Thyroid gland (tissue), 4 donors: Measurements from ENCODE around the gene DMD. TPM values are rescaled to one million over a fixed set of nuclear protein-coding genes. Genes with fewer than 3 reads are reported as not detected.

Source experiments
- DNase-seq, 2 donors: peaks; one replicate each; pipeline ENCODE4 v3.0.0-alpha.2; 2019
- H3K27ac ChIP-seq, 3 donors: fragments of 200-600 bp; sonication (generic); 1 replicate in 2 of 3; 2 replicates in 1 of 3; pipeline ENCODE4 v1.5.1; 2016 to 2019; ENCODE audit warnings: mild to moderate bottlenecking in 1 of 3, moderate library complexity in 1 of 3
- H3K27me3 ChIP-seq: fragments of 200-600 bp; sonication (generic); one replicate; pipeline ENCODE4 v1.5.1; 2019
- H3K36me3 ChIP-seq, 2 donors: fragments of 200-600 bp; sonication (generic); one replicate each; pipeline ENCODE4 v1.5.1; 2016 to 2019
- H3K4me1 ChIP-seq, 2 donors: fragments of 200-600 bp; sonication (generic); one replicate each; pipeline ENCODE4 v1.5.1; 2017 to 2019
- H3K4me3 ChIP-seq, 3 donors: fragments of 200-600 bp; sonication (generic); replicated peaks in 1 of 3; 1 replicate in 2 of 3; 2 replicates in 1 of 3; pipeline ENCODE4 v1.5.1; 2016; ENCODE audit warnings: mild to moderate bottlenecking in 1 of 3
- H3K9me3 ChIP-seq: fragments of 200-600 bp; sonication (generic); one replicate; pipeline ENCODE4 v1.5.1; 2017
- POLR2A ChIP-seq, 2 donors: fragments of 450-650 bp; IDR thresholded peaks; one replicate each; pipeline ENCODE4 v1.6.1; 2017; ENCODE audit warnings: antibody characterized with exemption in 2 of 2, mild to moderate bottlenecking in 2 of 2, moderate library complexity in 1 of 2
- WGBS, 2 donors: methylation state at CpG; one replicate each; pipeline ENCODE4 v1.1.5; 2017; 5-methylcytosine and 5-hydroxymethylcytosine counted together
- intact Hi-C: fragments of 100-400 bp; cut with DNase I; formaldehyde crosslinking; loops from one replicate; pipeline ENCODE4 v1.15.1; 2023
- total RNA-seq, 4 donors: library from RNA; depleted of rRNA; stranded (reverse); fragments of >200 nt; gene quantifications; one replicate each; pipeline ENCODE4 v1.2.3, GENCODE V29; 2016
- TF ChIP-seq, protein P1 (sequence below), 6 experiments: fragments of 200-600 bp in 3 of 6; fragments of 450-650 bp in 3 of 6; sonication (generic) in 3 of 6; IDR thresholded peaks; one replicate each; pipeline ENCODE4 v1.5.1; 2016 to 2019; ENCODE audit warnings: antibody characterized with exemption in 6 of 6, mild to moderate bottlenecking in 2 of 6, inconsistent platforms in 1 of 6, moderate library complexity in 1 of 6

Gene DMD
- total RNA-seq, 4 donors from 2014 or later = 16.5 to 24.0 (median 21.7) TPM

- Histone ChIP-seq H3K4me1 (no peaks in the 10 kb centered on the region), H3K27ac (no peak overlapping the region), H3K4me3 (no peak overlapping the region), H3K27me3 (no peaks in the 10 kb centered on the region), H3K36me3 (no peaks in the 10 kb centered on the region), H3K9me3 (no peaks in the 10 kb centered on the region)
- DNase-seq = no peak
- intact Hi-C loops = no loop called here
- 48 to 70% methylated on average over 1 of the region's 1 CpG for WGBS, 2 donors
- TF ChIP-seq, protein P1, sequence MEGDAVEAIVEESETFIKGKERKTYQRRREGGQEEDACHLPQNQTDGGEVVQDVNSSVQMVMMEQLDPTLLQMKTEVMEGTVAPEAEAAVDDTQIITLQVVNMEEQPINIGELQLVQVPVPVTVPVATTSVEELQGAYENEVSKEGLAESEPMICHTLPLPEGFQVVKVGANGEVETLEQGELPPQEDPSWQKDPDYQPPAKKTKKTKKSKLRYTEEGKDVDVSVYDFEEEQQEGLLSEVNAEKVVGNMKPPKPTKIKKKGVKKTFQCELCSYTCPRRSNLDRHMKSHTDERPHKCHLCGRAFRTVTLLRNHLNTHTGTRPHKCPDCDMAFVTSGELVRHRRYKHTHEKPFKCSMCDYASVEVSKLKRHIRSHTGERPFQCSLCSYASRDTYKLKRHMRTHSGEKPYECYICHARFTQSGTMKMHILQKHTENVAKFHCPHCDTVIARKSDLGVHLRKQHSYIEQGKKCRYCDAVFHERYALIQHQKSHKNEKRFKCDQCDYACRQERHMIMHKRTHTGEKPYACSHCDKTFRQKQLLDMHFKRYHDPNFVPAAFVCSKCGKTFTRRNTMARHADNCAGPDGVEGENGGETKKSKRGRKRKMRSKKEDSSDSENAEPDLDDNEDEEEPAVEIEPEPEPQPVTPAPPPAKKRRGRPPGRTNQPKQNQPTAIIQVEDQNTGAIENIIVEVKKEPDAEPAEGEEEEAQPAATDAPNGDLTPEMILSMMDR (IDR thresholded peaks at IDR 0.05) = no peak
- TF ChIP-seq POLR2A (IDR thresholded peaks at IDR 0.05) = no peak
Observed at GRCh38 chrX:32687379-32687778, 524.0 kb downstream of the DMD start.

- H3K27ac ChIP-seq = no peak overlapping the region
- WGBS, 2 donors = 89 to 92% methylated on average over 5 of the region's 5 CpGs
- intact Hi-C loops = loop anchor here (10.0 kb wide), 1 partner anchor 144 kb away; no protein-coding TSS in a partner anchor
Observed at GRCh38 chrX:32678487-32678886, 532.9 kb downstream of the DMD start.

DNA sequence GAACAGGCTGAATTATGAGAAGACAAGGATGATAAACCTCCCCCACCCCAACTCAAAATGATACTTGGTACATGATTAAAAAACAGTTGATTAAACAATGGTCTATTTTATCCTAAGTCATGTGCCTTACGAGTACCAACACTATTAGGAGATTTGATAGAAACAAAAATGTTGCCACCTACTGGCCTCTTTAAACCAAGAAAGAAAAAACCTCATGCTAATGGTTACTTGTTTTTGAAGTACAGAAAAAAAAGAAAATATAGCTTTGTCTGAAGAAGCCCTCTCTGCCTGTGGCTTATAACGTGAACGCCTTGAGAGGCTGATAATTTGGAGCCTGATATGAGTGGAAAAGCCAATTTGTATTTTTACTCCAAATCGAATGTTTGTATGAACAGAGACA, 538.2 kb downstream of the DMD start:
- intact Hi-C loops = loop anchor here (10.0 kb wide), 1 partner anchor 138 kb away; no protein-coding TSS in a partner anchor
- H3K4me1 ChIP-seq = no peaks in the 10 kb centered on the region
- no peak overlapping the region for H3K4me3 ChIP-seq
- H3K27me3 ChIP-seq = no peaks in the 10 kb centered on the region
- no peaks in the 10 kb centered on the region for H3K36me3 ChIP-seq
- no peaks in the 10 kb centered on the region for H3K9me3 ChIP-seq
- no peak for DNase-seq
- TF ChIP-seq, protein P1 (IDR thresholded peaks at IDR 0.05) = peak in 3 of 6 experiments; percentile 27 to 46 (median 37)
- no peak for TF ChIP-seq POLR2A (IDR thresholded peaks at IDR 0.05)
- no peak overlapping the region for H3K27ac ChIP-seq
- 14 to 19% methylated on average over 4 of the region's 4 CpGs for WGBS, 2 donors

More at GRCh38 chrX:32678487-32678886, 532.9 kb downstream of the DMD start:
- no peaks in the 10 kb centered on the region for H3K4me1 ChIP-seq
- H3K4me3 ChIP-seq = no peak overlapping the region
- no peaks in the 10 kb centered on the region for H3K36me3 ChIP-seq
- H3K9me3 ChIP-seq = no peaks in the 10 kb centered on the region
- DNase-seq = no peak
- no peaks in the 10 kb centered on the region for H3K27me3 ChIP-seq
- no peak for TF ChIP-seq POLR2A (IDR thresholded peaks at IDR 0.05)
- TF ChIP-seq, protein P1 (IDR thresholded peaks at IDR 0.05) = no peak

GRCh38 chrX:32662516-32662915, 548.8 kb downstream of the DMD start:
- TF ChIP-seq, protein P1 (IDR thresholded peaks at IDR 0.05) = no peak
- TF ChIP-seq POLR2A (IDR thresholded peaks at IDR 0.05) = no peak
- Histone ChIP-seq H3K27ac (no peak overlapping the region), H3K27me3 (no peaks in the 10 kb centered on the region), H3K9me3 (no peaks in the 10 kb centered on the region), H3K36me3 (no peaks in the 10 kb centered on the region), H3K4me3 (no peak overlapping the region), H3K4me1 (no peaks in the 10 kb centered on the region)
- no peak for DNase-seq
- intact Hi-C loops = no loop called here
- WGBS, 2 donors = 95 to 98% methylated on average over 2 of the region's 2 CpGs

- 81 to 82% methylated on average over 9 of the region's 9 CpGs for WGBS, 2 donors
- intact Hi-C loops = no loop called here
- no peaks in the 10 kb centered on the region for H3K9me3 ChIP-seq
- TF ChIP-seq, protein P1 (IDR thresholded peaks at IDR 0.05) = no peak
- TF ChIP-seq POLR2A (IDR thresholded peaks at IDR 0.05) = no peak
- H3K36me3 ChIP-seq = no peaks in the 10 kb centered on the region
- DNase-seq = no peak
- no peaks in the 10 kb centered on the region for H3K27me3 ChIP-seq
- H3K4me3 ChIP-seq = no peak overlapping the region
- H3K4me1 ChIP-seq = no peaks in the 10 kb centered on the region
- no peak overlapping the region for H3K27ac ChIP-seq
Observed at GRCh38 chrX:32644476-32645245, 566.7 kb downstream of the DMD start.
